ENCODE results near the gene P2RX1.

GRCh38 chr17:3900646-3901045 is 15.6 kb downstream of the P2RX1 start:
- TF ChIP-seq POLR2A (IDR thresholded peaks at IDR 0.05) (no peak), CTCF (IDR thresholded peaks at IDR 0.05) (no peak)

All from esophagus squamous epithelium (tissue), 4 donors.